ENCODE results near the gene SFXN2. TPM values are rescaled to one million over a fixed set of nuclear protein-coding genes. Genes with fewer than 3 reads are reported as not detected.
A peak's percentile ranks its signal among the peaks of the same experiment; 100 is the strongest.

Gene SFXN2
- total RNA-seq, 1 donor from 2014 or later = 9.1 TPM

DNA sequence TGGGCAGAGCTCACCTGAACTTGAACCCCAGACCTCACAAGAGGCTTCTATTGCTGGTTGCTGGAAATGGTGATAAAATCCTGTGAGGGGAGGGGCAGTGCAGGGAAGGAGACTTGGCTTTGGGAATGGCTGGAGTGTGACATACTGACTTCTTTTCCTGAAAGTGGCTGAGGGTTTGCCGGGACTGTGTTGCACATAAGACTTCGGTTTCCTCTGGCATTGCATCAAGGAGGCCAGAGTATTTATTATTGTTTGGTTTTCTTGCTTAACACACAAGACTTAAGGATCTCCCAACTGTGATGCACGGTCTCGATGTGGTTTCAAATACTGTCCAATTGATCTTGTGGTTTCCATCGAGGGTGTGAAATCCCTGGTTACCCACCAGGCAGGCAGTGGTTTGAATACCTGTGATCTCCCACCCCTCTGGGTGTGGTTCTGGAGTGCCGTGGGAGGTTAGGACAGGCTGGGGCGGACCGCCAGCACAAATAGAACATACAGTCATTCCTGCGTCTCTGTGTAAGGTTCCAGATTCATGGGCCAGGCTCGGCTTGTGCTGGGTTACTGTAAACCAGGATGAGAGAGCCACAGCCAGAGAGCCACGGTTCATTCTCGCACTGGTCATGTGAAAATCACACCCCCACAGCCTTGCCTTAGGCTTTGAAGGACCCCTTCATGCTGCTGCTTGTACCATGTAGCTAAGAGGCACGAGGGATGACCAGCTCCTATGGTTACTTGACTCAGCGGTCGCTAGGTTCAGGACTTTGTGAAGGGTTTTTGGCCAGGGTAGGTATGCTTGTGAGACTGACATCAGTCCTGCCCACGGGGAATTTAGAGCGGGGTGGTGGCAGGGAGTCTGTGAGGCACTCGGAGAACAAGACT, 68.5 kb downstream of the SFXN2 start:
- peaks cover 5% of the 10 kb centered on the region for H3K36me3 Mint-ChIP-seq (ENCODE audit: low read depth, unreplicated experiment)
- H3K4me1 Mint-ChIP-seq (ENCODE audit: low read depth, unreplicated experiment) = peaks cover 56% of the 10 kb centered on the region
- H3K4me3 ChIP-seq (ENCODE audit: insufficient read depth, low read depth, low read length) = no peak overlapping the region
- H3K27me3 Mint-ChIP-seq (ENCODE audit: low read depth, unreplicated experiment) = no peaks in the 10 kb centered on the region
- no peak overlapping the region for H2AFZ ChIP-seq (ENCODE audit: low read depth, low read length)
- peak overlapping the region; percentile 37 for H3K4me3 Mint-ChIP-seq (ENCODE audit: unreplicated experiment)
- peaks cover 70% of the 10 kb centered on the region for H3K79me2 ChIP-seq (ENCODE audit: insufficient read depth, low read length)
- no peaks in the 10 kb centered on the region for H3K9me3 ChIP-seq (ENCODE audit: insufficient read depth, low read depth, low read length)
- H3K27ac ChIP-seq (ENCODE audit: low read depth, low read length) = peak overlapping the region; percentile 74
- H3K9me3 Mint-ChIP-seq (ENCODE audit: unreplicated experiment) = no peaks in the 10 kb centered on the region
- peak overlapping the region; percentile 71 for H3K4me2 ChIP-seq (ENCODE audit: low read length)
- H3K27ac Mint-ChIP-seq (ENCODE audit: unreplicated experiment) = peak overlapping the region; percentile 92
- TF ChIP-seq, protein P1, sequence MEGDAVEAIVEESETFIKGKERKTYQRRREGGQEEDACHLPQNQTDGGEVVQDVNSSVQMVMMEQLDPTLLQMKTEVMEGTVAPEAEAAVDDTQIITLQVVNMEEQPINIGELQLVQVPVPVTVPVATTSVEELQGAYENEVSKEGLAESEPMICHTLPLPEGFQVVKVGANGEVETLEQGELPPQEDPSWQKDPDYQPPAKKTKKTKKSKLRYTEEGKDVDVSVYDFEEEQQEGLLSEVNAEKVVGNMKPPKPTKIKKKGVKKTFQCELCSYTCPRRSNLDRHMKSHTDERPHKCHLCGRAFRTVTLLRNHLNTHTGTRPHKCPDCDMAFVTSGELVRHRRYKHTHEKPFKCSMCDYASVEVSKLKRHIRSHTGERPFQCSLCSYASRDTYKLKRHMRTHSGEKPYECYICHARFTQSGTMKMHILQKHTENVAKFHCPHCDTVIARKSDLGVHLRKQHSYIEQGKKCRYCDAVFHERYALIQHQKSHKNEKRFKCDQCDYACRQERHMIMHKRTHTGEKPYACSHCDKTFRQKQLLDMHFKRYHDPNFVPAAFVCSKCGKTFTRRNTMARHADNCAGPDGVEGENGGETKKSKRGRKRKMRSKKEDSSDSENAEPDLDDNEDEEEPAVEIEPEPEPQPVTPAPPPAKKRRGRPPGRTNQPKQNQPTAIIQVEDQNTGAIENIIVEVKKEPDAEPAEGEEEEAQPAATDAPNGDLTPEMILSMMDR (IDR thresholded peaks at IDR 0.05; ENCODE audit: insufficient read depth, low read depth, low read length) = no peak
- H3K9ac ChIP-seq (ENCODE audit: low read length) = peak overlapping the region; percentile 60
- peaks cover 47% of the 10 kb centered on the region for H3K4me1 ChIP-seq (ENCODE audit: insufficient read depth, low read length)
- peaks cover 75% of the 10 kb centered on the region for H4K20me1 ChIP-seq (ENCODE audit: insufficient read depth, low read length)
- H3K27me3 ChIP-seq (ENCODE audit: insufficient read depth, low read length) = no peaks in the 10 kb centered on the region
- no peaks in the 10 kb centered on the region for H3K36me3 ChIP-seq (ENCODE audit: insufficient read depth, low read length)
- peak; percentile 100 for DNase-seq (ENCODE audit: low read depth)
- no peak for FAIRE-seq

DNA sequence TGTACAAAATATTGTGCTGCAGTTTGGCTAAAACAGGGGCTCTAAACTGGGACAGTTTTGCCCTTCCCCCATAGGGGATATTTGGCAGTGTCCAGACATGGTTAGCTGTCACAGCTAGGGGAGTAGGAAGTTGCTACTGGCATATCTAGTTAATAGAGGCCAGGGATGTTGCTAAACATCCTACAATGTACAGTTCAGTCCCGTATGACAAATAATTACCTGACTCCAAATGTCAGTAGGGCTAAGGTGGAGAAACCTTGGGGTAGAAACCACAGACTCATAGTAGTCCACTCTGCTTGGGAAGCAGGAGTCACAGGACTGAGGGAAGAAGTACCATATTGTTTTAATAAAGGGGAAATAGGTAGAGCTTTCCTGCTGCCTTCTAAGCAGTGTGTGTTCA, 69.1 kb downstream of the SFXN2 start:
- Histone ChIP-seq H3K4me2 (ENCODE audit: low read length) (peak overlapping the region; percentile 71), H3K4me1 (ENCODE audit: insufficient read depth, low read length) (peaks cover 43% of the 10 kb centered on the region), H3K9ac (ENCODE audit: low read length) (peak overlapping the region; percentile 60), H2AFZ (ENCODE audit: low read depth, low read length) (no peak overlapping the region), H3K79me2 (ENCODE audit: insufficient read depth, low read length) (peaks cover 69% of the 10 kb centered on the region), H4K20me1 (ENCODE audit: insufficient read depth, low read length) (peaks cover 73% of the 10 kb centered on the region), H3K27ac (ENCODE audit: low read depth, low read length) (peak overlapping the region; percentile 74), H3K9me3 (ENCODE audit: insufficient read depth, low read depth, low read length) (no peaks in the 10 kb centered on the region), H3K27me3 (ENCODE audit: insufficient read depth, low read length) (no peaks in the 10 kb centered on the region), H3K36me3 (ENCODE audit: insufficient read depth, low read length) (no peaks in the 10 kb centered on the region), H3K4me3 (ENCODE audit: insufficient read depth, low read depth, low read length) (no peak overlapping the region)
- H3K36me3 Mint-ChIP-seq (ENCODE audit: low read depth, unreplicated experiment) = peaks cover 5% of the 10 kb centered on the region
- no peaks in the 10 kb centered on the region for H3K9me3 Mint-ChIP-seq (ENCODE audit: unreplicated experiment)
- peak overlapping the region; percentile 24 for H3K4me3 Mint-ChIP-seq (ENCODE audit: unreplicated experiment)
- peak overlapping the region; percentile 51 for H3K27ac Mint-ChIP-seq (ENCODE audit: unreplicated experiment)
- no peaks in the 10 kb centered on the region for H3K27me3 Mint-ChIP-seq (ENCODE audit: low read depth, unreplicated experiment)
- TF ChIP-seq, protein P1 (IDR thresholded peaks at IDR 0.05; ENCODE audit: insufficient read depth, low read depth, low read length) = no peak
- TF ChIP-seq EZH2 (IDR thresholded peaks at IDR 0.05; ENCODE audit: insufficient read depth, low read length) = no peak
- FAIRE-seq (no peak), DNase-seq (ENCODE audit: low read depth) (no peak)
- peaks cover 49% of the 10 kb centered on the region for H3K4me1 Mint-ChIP-seq (ENCODE audit: low read depth, unreplicated experiment)

DNA sequence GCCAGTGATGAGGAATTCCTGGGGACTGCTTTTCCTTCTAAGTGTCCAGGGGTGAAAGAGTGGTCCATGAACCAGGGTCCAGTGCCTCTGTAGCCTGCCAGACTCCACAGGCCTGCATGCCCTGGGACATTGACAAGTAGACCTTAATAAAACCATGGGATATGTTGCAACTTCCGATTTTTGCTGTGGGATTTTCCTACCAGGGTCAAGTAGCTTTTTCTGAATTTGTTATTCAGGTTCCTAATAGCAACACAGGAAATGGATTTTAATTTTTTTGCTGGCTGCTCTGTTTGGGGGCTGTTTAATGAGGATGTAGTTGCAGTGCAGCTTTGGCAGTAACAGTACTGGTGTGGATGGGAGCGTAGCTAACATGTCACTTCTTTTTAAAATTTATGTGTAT, 71.4 kb downstream of the SFXN2 start:
- H3K36me3 ChIP-seq (ENCODE audit: insufficient read depth, low read length) = no peaks in the 10 kb centered on the region
- TF ChIP-seq EZH2 (IDR thresholded peaks at IDR 0.05; ENCODE audit: insufficient read depth, low read length) = no peak
- TF ChIP-seq, protein P1 (IDR thresholded peaks at IDR 0.05; ENCODE audit: insufficient read depth, low read depth, low read length) = no peak
- H3K27ac ChIP-seq (ENCODE audit: low read depth, low read length) = no peak overlapping the region
- H3K9me3 Mint-ChIP-seq (ENCODE audit: unreplicated experiment) = no peaks in the 10 kb centered on the region
- H2AFZ ChIP-seq (ENCODE audit: low read depth, low read length) = no peak overlapping the region
- peaks cover 30% of the 10 kb centered on the region for H3K4me1 ChIP-seq (ENCODE audit: insufficient read depth, low read length)
- no peaks in the 10 kb centered on the region for H3K9me3 ChIP-seq (ENCODE audit: insufficient read depth, low read depth, low read length)
- no peaks in the 10 kb centered on the region for H3K27me3 Mint-ChIP-seq (ENCODE audit: low read depth, unreplicated experiment)
- peak overlapping the region; percentile 68 for H3K4me3 Mint-ChIP-seq (ENCODE audit: unreplicated experiment)
- H3K4me1 Mint-ChIP-seq (ENCODE audit: low read depth, unreplicated experiment) = peaks cover 34% of the 10 kb centered on the region
- no peak overlapping the region for H3K4me2 ChIP-seq (ENCODE audit: low read length)
- no peak overlapping the region for H3K27ac Mint-ChIP-seq (ENCODE audit: unreplicated experiment)
- no peaks in the 10 kb centered on the region for H3K27me3 ChIP-seq (ENCODE audit: insufficient read depth, low read length)
- peaks cover 12% of the 10 kb centered on the region for H3K36me3 Mint-ChIP-seq (ENCODE audit: low read depth, unreplicated experiment)
- peaks cover 63% of the 10 kb centered on the region for H3K79me2 ChIP-seq (ENCODE audit: insufficient read depth, low read length)
- H3K4me3 ChIP-seq (ENCODE audit: insufficient read depth, low read depth, low read length) = no peak overlapping the region
- no peak for DNase-seq (ENCODE audit: low read depth)
- H3K9ac ChIP-seq (ENCODE audit: low read length) = no peak overlapping the region
- FAIRE-seq = no peak
- H4K20me1 ChIP-seq (ENCODE audit: insufficient read depth, low read length) = peaks cover 73% of the 10 kb centered on the region
